Endothelial cell of umbilical vein (primary cell): Measurements from ENCODE around the gene ARHGAP45. TPM values are rescaled to one million over a fixed set of nuclear protein-coding genes. Genes with fewer than 3 reads are reported as not detected.

Source experiments
- BruUV-seq: library from RNA; stranded (reverse); fragments of 400-500 nt; replicated peaks from 2 replicates; lab custom pipeline; 2021; lab: Mats Ljungman, UMichigan
- CTCF ChIA-PET: fragments of 300-600, 350-600 bp; sonication (Branson Sonifier 250); formaldehyde crosslinking; loops from one replicate; lab custom pipeline; 2021; ENCODE audit warnings: antibody characterized with exemption, inconsistent platforms; lab: Charles Lee
- POLR2A ChIA-PET: fragments of 300-600, 350-600 bp; sonication (Branson Sonifier 250); formaldehyde crosslinking; loops from one replicate; lab custom pipeline; 2021; ENCODE audit warnings: antibody characterized with exemption, inconsistent platforms; lab: Charles Lee
- DNase-seq: peaks from one replicate; pipeline ENCODE4 v3.0.0-alpha.2; 2011; ENCODE audit warnings: low read depth, low spot score
- FAIRE-seq: peaks from 2 replicates; lab custom pipeline; 2011; peaks lifted over from hg19 to GRCh38; lab: Jason Lieb, UNC
- H2AFZ ChIP-seq: 2 replicates; pipeline ENCODE4 v1.6.0; 2012; ENCODE audit warnings: low read depth, low read length, control low read depth, inconsistent platforms
- H3K27ac ChIP-seq: 2 replicates; pipeline ENCODE4 v1.5.1; 2011; ENCODE audit warnings: low read depth, mild to moderate bottlenecking, control low read depth, low read length, moderate library complexity; ENCODE audit not compliant: insufficient read depth
- H3K27me3 ChIP-seq, 2 experiments: 2 replicates each; pipeline versions ENCODE4 v1.6.0 to v1.6.1; 2011; ENCODE audit warnings: low read length in 2 of 2, mixed read lengths in 1 of 2; ENCODE audit not compliant: control insufficient read depth in 2 of 2, insufficient read depth in 2 of 2
- H3K36me3 ChIP-seq, 2 experiments: 2 replicates in 1 of 2; 3 replicates in 1 of 2; pipeline ENCODE4 v1.5.1; 2011; ENCODE audit warnings: low read length in 2 of 2, mild to moderate bottlenecking in 1 of 2, moderate library complexity in 1 of 2; ENCODE audit not compliant: control insufficient read depth in 2 of 2, insufficient read depth in 2 of 2; ENCODE audit errors: extremely low read depth in 1 of 2
- H3K4me1 ChIP-seq: 3 replicates; pipeline ENCODE4 v1.5.1; 2011; ENCODE audit warnings: mild to moderate bottlenecking, low read length; ENCODE audit not compliant: control insufficient read depth, insufficient read depth; ENCODE audit errors: extremely low read depth
- H3K4me2 ChIP-seq: 2 replicates; pipeline ENCODE4 v1.6.1; 2011; ENCODE audit warnings: low read length, control low read depth, mixed read lengths; ENCODE audit not compliant: insufficient read depth
- H3K4me3 ChIP-seq, 3 experiments: fragments of 200-600 bp in 1 of 3; sonication (generic), shearing (Covaris generic) in 1 of 3; replicated peaks in 1 of 3; 2 replicates each; pipeline ENCODE4 v1.5.1; 2011 to 2016; ENCODE audit warnings: control low read depth in 3 of 3, low read length in 3 of 3, mild to moderate bottlenecking in 2 of 3, inconsistent platforms in 1 of 3, low read depth in 1 of 3, moderate library complexity in 1 of 3; ENCODE audit not compliant: insufficient read depth in 1 of 3
- H3K79me2 ChIP-seq: 2 replicates; pipeline ENCODE4 v1.6.0; 2012; ENCODE audit warnings: low read length, inconsistent platforms; ENCODE audit not compliant: control insufficient read depth, insufficient read depth
- H3K9ac ChIP-seq: replicated peaks from 2 replicates; pipeline ENCODE3; 2011; ENCODE audit warnings: low read length, control low read depth; ENCODE audit not compliant: insufficient read depth; ENCODE audit errors: extremely low read depth
- H3K9me1 ChIP-seq: replicated peaks from 3 replicates; pipeline ENCODE4 v1.6.0; 2011; ENCODE audit warnings: mild to moderate bottlenecking, low read length; ENCODE audit not compliant: control insufficient read depth, insufficient read depth; ENCODE audit errors: extremely low read depth
- H3K9me3 ChIP-seq: replicated peaks from 2 replicates; pipeline ENCODE4 v1.5.1; 2012; ENCODE audit warnings: low read length, inconsistent platforms; ENCODE audit not compliant: control insufficient read depth, insufficient read depth
- H4K20me1 ChIP-seq: replicated peaks from 2 replicates; pipeline ENCODE3; 2011; ENCODE audit warnings: mild to moderate bottlenecking, low read length; ENCODE audit not compliant: control insufficient read depth, insufficient read depth; ENCODE audit errors: extremely low read depth
- EZH2 ChIP-seq: IDR thresholded peaks from 2 replicates; pipeline ENCODE4 v1.6.1; 2012; ENCODE audit warnings: borderline replicate concordance, low read depth, mild to moderate bottlenecking, moderate library complexity, low read length, inconsistent platforms; ENCODE audit not compliant: severe bottlenecking
- FOS ChIP-seq: IDR thresholded peaks from 2 replicates; pipeline ENCODE4 v1.6.1; 2011; ENCODE audit warnings: mild to moderate bottlenecking, low read length, moderate library complexity, borderline replicate concordance; ENCODE audit not compliant: insufficient read depth
- GATA2 ChIP-seq: IDR thresholded peaks from 2 replicates; pipeline ENCODE4 v1.7.0; 2011; ENCODE audit warnings: low read depth, mild to moderate bottlenecking, moderate library complexity, mixed read lengths, low read length; ENCODE audit not compliant: insufficient read length, insufficient read depth
- JUN ChIP-seq: IDR thresholded peaks from 2 replicates; pipeline ENCODE4 v1.6.1; 2011; ENCODE audit warnings: borderline replicate concordance, low read depth; ENCODE audit not compliant: insufficient read length, insufficient read depth
- MYC ChIP-seq: IDR thresholded peaks from one replicate; pipeline ENCODE4 v1.6.1; 2011; ENCODE audit warnings: mild to moderate bottlenecking, low read depth, low read length
- POLR2A ChIP-seq: IDR thresholded peaks from 2 replicates; pipeline ENCODE4 v1.6.1; 2012; ENCODE audit warnings: low read depth, mild to moderate bottlenecking, control low read depth, low read length
- POLR2AphosphoS5 ChIP-seq: IDR thresholded peaks from 2 replicates; pipeline ENCODE4 v1.6.1; 2012; ENCODE audit warnings: low read depth, mild to moderate bottlenecking, control low read depth, low read length, moderate library complexity; ENCODE audit not compliant: insufficient read depth
- dilution Hi-C: fragments of 300-500 bp; cut with MboI; formaldehyde crosslinking; loops from one replicate; pipeline ENCODE4 v1.15.0; 2019; ENCODE audit warnings: low sequenced_read_pairs; ENCODE audit not compliant: extremely low pct_ligation_motif_present
- intact Hi-C: fragments of 100-400 bp; cut with micrococcal nuclease; formaldehyde crosslinking; loops from one replicate; pipeline ENCODE4 v1.10.0; 2022
- polyA plus RNA-seq, 4 experiments: library from polyadenylated mRNA; depleted of rRNA in 3 of 4; stranded (reverse) in 3 of 4; unstranded in 1 of 4; fragments of >200 nt; gene quantifications; 2 replicates each; pipeline versions ENCODE4 v1.2.1 to v1.2.3, GENCODE V29; 2011 to 2012; ENCODE audit warnings: missing spikeins in 1 of 4
- total RNA-seq: library from RNA; stranded (reverse); gene quantifications from 2 replicates; pipeline ENCODE4 v1.2.3, GENCODE V29; 2021
- TF ChIP-seq, protein P1 (sequence below), 2 donors: IDR thresholded peaks; 1 replicate in 1 of 2; 2 replicates in 1 of 2; pipeline ENCODE4 v1.5.1; 2011; ENCODE audit warnings: low read length in 2 of 2, mild to moderate bottlenecking in 2 of 2, moderate library complexity in 2 of 2, control low read depth in 1 of 2, inconsistent platforms in 1 of 2, low read depth in 1 of 2; ENCODE audit not compliant: insufficient read depth in 1 of 2; ENCODE audit errors: extremely low read depth in 1 of 2
- TF ChIP-seq, protein P2 (sequence below): IDR thresholded peaks from 2 replicates; pipeline ENCODE4 v1.6.1; 2011; ENCODE audit not compliant: insufficient read depth, insufficient read length

ARHGAP45 gene
- total and polyA plus RNA-seq, 2 donors (not counting 3 experiments of a cell fraction or from before 2014, with no cell fraction given) = 7.5 to 10.4 TPM

DNA sequence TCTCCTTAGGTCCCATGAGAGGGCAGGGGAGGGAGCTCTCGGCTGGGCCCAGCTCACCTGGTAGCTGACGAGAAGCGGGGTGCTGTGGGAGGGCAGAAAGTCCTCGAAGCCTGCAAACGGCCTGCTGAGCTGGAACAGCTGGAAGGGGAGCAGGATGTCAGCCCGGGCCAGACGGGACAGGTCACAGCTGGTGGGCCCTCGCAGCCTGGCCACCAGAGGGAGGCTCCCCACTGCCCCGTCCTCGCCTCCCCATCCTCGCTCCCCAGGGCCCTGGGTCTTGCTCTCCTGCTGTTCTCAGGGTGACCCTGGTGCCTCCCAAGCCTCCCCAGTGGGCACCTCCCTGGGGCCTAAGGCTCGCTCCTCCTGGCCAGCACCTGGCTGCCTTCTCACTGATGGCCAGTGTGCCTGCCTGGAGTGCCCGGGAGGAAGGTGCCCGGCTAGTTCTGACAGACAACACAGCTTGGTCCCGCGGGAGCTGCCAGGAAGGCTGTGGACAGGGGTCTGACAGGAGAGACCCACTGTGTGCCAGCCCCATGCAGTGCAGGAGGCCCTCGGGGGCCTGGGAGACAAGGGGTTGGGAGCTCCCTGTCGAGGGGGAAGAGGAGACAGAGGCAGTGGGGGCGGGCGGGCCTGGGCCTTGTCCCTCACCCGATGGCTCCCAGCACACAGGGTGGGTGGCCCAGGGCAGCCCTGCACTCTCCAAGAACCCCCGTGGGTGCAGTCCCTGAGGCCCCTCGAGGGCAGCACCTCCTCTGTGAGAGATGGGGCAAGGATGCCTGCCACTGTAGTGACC lies 57.1 kb downstream of the ARHGAP45 start:
- TF ChIP-seq MYC (no peak), GATA2 (no peak)
- peaks cover 32% of the 10 kb centered on the region for H3K79me2 ChIP-seq
- FAIRE-seq = no peak
- no peak overlapping the region for H3K27ac ChIP-seq
- dilution Hi-C loops = no loop called here
- no peak overlapping the region for H3K4me2 ChIP-seq
- peaks cover 22 to 54% of the 10 kb centered on the region in 2 experiments for H3K36me3 ChIP-seq
- H3K4me3 ChIP-seq = no peak overlapping the region
- no peak overlapping the region for H2AFZ ChIP-seq
- no peak overlapping the region for H3K9ac ChIP-seq
- no peaks in the 10 kb centered on the region for H4K20me1 ChIP-seq
- BruUV-seq = no TSS peak
- intact Hi-C loops = loop anchor here (1.0 to 2.0 kb wide), 2 partner anchors 11 to 51 kb away; partner anchors contain the start of gene SBNO2
- no peaks in the 10 kb centered on the region for H3K9me1 ChIP-seq
- H3K4me1 ChIP-seq = peaks cover 15% of the 10 kb centered on the region
- no peak for DNase-seq
- H3K9me3 ChIP-seq = no peaks in the 10 kb centered on the region
- POLR2A ChIA-PET = interaction anchor here (0.7 kb wide), 1 partner anchor 23 kb away, joined by 3 read pairs; no protein-coding TSS in a partner anchor
- no peaks in the 10 kb centered on the region for H3K27me3 ChIP-seq
- CTCF ChIA-PET = interaction anchor here (2.2 kb wide), 1 partner anchor 11 kb away, joined by 15 read pairs; no protein-coding TSS in a partner anchor

DNA sequence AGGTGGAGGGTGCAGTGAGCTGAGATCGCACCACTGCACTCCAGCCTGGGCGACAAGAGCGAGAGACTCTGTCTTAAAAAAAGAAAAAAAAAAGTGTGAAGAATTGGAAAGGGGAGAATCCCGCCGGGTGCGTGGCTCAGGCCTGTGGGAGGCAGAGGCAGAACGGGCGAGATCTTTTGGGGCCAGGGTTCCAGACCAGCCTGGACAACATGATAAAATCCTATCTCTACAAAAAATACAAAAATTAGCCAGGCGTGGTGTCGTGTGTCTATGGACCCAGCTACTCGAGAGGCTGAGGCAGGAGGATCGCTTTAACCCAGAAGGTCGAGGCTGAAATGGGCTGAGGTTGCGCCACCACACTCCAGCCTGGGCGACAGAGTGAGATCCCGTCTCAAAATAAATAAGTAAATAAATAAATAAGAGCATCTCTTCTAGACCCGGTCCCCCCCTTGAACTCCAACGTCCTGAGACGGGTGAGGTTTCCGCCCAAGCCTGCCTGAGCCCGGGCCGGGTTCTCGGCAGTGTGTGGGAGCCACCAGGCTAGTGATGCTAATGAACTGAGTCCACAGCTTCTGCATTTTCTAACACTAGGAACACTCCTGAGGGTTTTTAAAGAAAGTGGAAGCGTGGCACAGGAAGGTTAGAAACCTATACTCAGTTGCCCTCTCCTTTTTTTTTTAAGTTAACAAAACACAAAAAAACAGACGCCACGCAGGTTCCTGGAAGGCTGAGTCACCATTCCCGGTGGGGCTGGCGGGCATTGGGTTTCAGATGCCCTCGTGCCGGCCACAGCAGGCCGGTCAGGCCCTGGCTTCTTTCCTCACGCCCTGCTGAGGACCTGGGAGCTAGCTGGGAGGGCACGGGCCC lies 58.9 kb downstream of the ARHGAP45 start:
- peak; percentile 95 for FAIRE-seq
- H2AFZ ChIP-seq = no peak overlapping the region
- POLR2A ChIA-PET = no interaction called here
- no peaks in the 10 kb centered on the region for H3K9me1 ChIP-seq
- CTCF ChIA-PET = interaction anchor here (2.2 kb wide), 1 partner anchor 12 kb away, joined by 10 read pairs; no protein-coding TSS in a partner anchor
- no peaks in the 10 kb centered on the region for H4K20me1 ChIP-seq
- peak overlapping the region; percentile 80 for H3K27ac ChIP-seq
- peaks cover 19% of the 10 kb centered on the region for H3K4me1 ChIP-seq
- H3K4me2 ChIP-seq = peak overlapping the region; percentile 38
- BruUV-seq = no TSS peak
- dilution Hi-C loops (no loop called here), intact Hi-C loops (no loop called here)
- H3K4me3 ChIP-seq = no peak overlapping the region
- peak; percentile 83 for DNase-seq
- H3K79me2 ChIP-seq = peaks cover 50% of the 10 kb centered on the region
- H3K9ac ChIP-seq = peak overlapping the region; percentile 28
- peaks cover 16 to 42% of the 10 kb centered on the region in 2 experiments for H3K36me3 ChIP-seq
- H3K27me3 ChIP-seq = no peaks in the 10 kb centered on the region
- TF ChIP-seq, protein P1, sequence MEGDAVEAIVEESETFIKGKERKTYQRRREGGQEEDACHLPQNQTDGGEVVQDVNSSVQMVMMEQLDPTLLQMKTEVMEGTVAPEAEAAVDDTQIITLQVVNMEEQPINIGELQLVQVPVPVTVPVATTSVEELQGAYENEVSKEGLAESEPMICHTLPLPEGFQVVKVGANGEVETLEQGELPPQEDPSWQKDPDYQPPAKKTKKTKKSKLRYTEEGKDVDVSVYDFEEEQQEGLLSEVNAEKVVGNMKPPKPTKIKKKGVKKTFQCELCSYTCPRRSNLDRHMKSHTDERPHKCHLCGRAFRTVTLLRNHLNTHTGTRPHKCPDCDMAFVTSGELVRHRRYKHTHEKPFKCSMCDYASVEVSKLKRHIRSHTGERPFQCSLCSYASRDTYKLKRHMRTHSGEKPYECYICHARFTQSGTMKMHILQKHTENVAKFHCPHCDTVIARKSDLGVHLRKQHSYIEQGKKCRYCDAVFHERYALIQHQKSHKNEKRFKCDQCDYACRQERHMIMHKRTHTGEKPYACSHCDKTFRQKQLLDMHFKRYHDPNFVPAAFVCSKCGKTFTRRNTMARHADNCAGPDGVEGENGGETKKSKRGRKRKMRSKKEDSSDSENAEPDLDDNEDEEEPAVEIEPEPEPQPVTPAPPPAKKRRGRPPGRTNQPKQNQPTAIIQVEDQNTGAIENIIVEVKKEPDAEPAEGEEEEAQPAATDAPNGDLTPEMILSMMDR (IDR thresholded peaks at IDR 0.05; ENCODE audit: extremely low read depth in 1 of 2, insufficient read depth in 1 of 2, low read depth in 1 of 2, low read length in 2 of 2) = no peak
- peak; percentile 75 for TF ChIP-seq FOS
- no peak for TF ChIP-seq EZH2
- TF ChIP-seq GATA2 = no peak
- TF ChIP-seq MYC = peak; percentile 6
- no peak for TF ChIP-seq POLR2A
- TF ChIP-seq, protein P2, sequence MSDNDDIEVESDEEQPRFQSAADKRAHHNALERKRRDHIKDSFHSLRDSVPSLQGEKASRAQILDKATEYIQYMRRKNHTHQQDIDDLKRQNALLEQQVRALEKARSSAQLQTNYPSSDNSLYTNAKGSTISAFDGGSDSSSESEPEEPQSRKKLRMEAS = peak; percentile 54
- peak; percentile 53 for TF ChIP-seq POLR2AphosphoS5
- peak; percentile 53 for TF ChIP-seq JUN
- H3K9me3 ChIP-seq = no peaks in the 10 kb centered on the region
